GM21717 (cell line): ENCODE results near the gene SRPK3.

Experiments used
- ATAC-seq: cut with Tn5 transposase; IDR thresholded peaks from one replicate; pipeline ENCODE4 v1.9.1; 2021; ENCODE audit warnings: mild to moderate bottlenecking, moderate library complexity; ENCODE audit not compliant: unreplicated experiment

Gene SRPK3

DNA sequence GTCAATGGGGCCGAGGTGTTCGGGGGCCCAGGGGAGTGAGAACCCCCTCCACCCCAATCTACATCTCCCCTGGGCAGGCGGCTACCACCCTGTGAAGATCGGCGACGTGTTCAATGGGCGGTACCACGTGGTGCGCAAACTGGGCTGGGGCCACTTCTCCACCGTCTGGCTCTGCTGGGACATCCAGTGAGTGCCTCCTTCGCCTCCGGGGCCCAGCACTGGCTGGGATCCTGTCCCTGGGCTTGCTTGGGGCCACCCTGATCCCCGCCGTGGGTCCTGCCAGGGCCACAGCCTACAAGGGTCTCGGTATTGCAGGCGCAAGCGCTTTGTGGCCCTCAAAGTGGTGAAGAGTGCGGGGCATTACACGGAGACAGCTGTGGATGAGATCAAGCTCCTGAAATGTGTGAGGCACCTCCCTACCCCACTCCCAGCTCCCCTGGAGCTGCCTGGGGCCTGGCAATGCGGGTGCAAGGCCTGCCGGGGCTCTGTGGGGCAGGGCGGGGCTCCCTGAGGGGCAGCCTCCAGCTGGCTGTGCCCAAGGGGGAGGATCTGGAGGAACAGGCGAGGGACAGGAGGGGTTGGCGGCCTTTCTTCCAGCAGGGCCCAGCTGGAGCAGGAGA lies 697 bp downstream of the SRPK3 start:
- no peak for ATAC-seq

DNA sequence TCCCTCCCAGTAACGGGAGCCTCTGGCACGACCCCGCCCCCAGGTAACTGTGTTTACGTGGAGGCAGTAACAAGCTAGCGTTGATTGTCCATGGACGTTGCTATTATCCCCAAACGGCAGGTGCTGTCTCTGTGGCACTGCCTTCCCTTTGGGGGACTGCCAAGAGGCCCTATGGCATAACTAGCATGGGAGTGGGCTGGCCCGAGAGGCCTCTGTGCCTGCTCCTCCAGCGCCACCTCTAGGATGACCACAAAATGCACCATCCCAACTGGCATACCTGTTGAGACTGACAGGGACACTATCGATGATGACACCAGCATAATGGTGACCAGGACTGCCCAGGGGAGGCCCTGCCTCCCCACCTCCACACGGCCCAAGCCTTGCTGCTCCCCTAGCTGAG lies 1.5 kb downstream of the SRPK3 start:
- no peak for ATAC-seq

DNA sequence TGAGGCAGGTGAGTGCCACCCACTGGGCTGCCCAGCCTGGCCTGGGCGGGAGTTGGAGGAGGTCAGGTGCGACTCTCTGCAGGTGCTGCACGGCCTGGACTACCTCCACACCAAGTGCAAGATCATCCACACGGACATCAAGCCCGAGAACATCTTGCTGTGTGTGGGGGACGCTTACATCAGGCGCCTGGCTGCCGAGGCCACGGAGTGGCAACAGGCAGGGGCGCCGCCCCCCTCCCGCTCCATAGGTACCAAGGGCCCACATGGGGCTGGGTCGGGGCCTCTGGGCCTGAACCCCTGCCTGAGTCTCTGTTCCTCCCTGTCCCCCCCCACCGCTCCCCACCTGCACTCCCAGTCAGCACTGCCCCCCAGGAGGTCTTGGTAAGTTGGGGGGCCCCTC lies 2.0 kb downstream of the SRPK3 start:
- no peak for ATAC-seq

GRCh38 chrX:153783378-153784013 lies 2.7 kb downstream of the SRPK3 start:
- no peak for ATAC-seq

- ATAC-seq = no peak
Measured at GRCh38 chrX:153784325-153784967, 3.6 kb downstream of the SRPK3 start.

DNA sequence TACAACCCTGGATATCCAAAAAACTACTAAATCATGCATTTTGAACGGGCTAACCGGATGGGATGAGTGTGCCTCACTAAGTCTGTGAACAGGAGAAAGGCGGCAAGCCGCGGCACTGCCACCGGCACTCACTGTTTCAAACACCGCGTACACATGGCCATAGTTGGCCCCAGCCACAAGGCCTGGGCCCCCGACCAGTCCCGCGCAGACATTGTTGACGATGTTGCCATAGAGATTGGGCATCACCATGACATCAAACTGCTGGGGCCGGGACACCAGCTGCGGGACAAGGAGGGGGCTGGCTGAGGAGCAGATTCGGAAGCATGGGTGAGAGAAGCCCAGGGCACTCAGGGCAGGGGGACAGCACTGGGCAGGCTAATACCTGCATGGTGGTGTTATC lies 5.8 kb downstream of the SRPK3 start:
- ATAC-seq = no peak

DNA sequence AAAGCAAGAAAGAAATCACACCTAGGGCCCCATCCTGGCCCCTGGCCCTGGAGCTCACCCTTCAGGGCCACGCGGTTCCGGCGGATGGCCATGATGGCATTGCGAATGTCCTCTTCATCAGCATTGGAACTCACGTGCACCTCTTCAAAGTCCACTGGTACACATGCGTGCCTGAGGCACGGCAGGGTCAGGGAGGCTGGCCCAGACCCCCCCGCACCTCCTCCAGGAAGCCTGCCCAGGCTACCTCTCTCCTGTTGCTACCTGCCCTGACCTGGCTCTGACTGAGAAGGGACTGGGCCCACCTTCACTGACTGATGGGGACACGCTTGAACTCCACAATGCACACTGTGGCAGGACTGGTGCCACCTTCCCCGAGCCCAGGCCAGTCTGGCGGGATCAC lies 8.8 kb downstream of the SRPK3 start:
- no peak for ATAC-seq

- no peak for ATAC-seq
Measured at GRCh38 chrX:153791104-153791852, 10.4 kb downstream of the SRPK3 start.

DNA sequence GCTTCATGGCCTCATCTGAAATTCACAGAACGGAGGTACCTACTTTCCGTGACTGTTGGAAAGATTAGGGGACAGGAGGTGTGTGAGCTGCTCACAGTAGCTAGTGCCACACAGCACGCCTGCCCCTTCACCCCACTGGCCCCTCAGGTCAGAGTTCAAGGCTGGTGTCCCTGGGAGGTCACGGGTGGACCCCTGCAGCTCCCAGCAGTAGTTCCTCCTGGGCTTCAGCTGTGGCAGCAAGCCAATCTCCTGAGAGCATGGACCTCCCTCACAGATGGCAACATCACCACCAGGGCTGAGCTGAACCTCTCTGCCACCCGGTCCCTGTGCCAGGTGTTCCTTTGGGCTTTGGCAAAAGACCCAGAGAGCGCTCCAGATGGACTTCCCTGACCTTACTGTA lies 11.5 kb downstream of the SRPK3 start:
- no peak for ATAC-seq

DNA sequence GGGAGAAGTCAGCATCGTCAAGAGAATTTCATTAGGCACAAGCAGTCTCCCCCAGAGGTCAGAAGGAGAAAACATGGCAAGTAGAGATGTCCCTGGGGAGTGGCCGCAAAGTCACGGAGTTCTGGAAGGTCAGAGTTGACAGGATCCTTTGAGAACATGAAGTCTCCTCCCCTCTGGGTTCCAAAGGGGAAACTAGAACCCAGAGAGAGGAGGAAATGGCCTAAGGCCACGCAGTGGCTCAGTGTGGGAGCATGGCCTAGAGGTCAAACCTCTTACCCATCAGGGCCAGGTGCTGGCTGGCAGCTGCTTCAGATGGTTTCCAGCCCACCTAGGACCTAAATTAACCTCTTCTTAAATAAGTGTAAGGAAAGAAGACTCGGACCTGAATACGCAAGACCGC lies 12.4 kb downstream of the SRPK3 start:
- ATAC-seq = peak; percentile 5

GRCh38 chrX:153794018-153794896 lies 13.4 kb downstream of the SRPK3 start, which contains the start of the genes IDH3G and SSR4:
IDH3G (minus strand) TSS chrX:153794375; CDS start chrX:153794326, 49 bp downstream.
SSR4 (plus strand) TSS chrX:153794668; CDS start chrX:153794688, 20 bp downstream.
- peak; percentile 83 for ATAC-seq

DNA sequence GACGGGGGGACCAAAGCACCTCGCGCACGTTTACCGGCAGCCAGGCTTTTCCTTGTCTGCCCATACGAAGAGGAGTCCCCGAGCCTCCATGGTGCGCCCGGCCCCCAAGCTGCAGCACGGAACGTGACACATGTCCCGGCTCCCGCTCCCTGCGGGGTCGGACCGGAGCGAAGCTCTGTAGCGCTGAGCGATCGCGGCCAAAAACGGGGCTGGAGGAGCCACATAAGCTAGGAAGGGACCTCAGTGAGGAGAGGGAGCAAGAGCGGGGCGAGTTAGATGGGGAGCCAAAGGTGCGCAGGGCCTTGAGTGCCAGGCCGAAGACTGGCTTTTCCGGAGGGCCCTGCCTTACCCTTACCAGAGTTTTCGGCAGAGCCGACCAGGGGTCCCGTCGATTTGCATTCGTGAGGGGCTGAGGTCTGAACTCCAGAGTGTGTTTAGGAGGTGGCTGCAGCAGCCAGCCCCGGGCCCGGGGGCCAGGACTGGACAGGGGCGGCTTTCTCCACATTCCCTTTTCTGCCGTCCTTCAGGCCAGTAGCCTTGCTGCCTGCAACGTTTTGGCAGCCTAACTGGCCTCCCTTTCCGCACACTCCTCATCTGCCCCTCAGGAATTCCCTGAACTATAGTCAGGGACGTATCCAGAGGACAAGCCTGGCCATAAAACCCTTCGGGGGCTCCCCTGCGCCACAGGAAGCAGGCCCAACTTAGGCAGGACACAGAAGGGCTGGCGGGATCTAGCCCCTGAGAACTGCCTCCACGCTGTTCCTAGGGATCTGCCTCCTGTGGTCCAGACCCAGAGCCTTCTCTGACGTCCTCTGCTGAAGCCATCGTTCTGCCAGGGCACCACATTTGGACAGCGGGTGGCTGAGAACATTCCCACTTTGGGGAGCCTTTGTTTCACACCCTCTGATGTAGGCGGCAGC lies 14.3 kb downstream of the SRPK3 start:
- ATAC-seq = no peak

DNA sequence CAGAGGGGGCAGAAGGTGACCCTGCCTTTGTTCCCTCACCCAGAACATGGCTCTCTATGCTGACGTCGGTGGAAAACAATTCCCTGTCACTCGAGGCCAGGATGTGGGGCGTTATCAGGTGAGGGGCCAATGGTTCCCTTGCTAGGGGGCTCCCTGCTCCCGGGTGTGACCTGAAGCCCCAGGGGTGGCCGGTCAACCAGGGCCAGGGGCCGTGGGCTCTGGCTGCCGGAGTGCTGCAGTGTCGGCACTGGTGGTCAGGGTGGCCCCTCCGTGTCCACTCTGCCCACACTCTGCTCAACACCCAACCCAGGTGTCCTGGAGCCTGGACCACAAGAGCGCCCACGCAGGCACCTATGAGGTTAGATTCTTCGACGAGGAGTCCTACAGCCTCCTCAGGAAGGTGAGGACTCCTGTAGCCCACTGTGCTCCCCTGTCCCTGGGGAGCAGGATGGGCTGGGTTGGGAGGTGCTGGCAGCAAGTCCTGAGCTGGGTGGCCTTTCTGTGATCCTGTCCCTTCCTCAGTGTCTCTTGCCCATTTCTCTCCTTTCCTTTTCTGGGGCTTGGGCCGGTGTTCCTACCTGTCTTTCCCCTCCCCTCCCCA lies 16.7 kb downstream of the SRPK3 start:
- no peak for ATAC-seq

DNA sequence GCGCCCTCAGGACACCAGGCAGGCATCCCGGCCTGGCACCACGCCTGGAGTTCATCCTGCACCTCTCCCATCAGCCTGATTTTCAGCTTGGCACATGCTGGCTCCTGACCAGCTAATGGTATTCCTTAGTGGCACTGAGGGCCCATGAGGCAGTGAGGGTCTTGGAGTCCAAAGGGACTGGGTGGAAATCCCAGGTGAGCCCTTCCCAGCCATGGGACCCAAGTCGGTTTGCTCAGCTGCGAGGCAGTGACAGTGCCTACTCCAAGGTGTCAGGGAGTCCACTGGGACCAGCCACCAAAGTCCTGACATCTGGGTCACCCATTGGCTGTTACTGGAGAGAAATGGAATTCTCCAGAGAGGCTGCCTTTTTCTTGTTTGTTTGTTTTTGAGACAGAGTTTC lies 18.5 kb downstream of the SRPK3 start:
- ATAC-seq = no peak

- ATAC-seq = no peak
Measured at GRCh38 chrX:153800177-153800722, 19.4 kb downstream of the SRPK3 start.

DNA sequence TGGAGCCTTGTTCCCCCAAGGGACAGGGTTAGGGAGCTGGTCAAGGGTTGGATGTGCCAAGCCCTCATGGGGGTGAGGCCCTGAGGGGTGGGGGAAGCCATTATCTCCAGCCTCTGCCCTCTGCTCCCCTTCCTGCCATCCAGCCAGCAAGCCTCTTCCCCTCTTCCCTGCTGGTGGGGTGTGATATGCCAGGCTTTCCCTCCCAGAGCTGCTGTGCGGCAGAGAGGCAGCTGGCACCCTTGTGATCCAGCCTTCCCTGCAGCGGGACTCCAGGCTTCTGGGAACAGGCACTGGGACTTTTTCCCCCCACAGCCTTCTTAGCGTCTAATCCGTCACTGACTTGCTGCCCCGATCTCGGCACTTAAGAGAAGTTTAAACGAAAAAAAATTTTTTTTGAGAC lies 19.9 kb downstream of the SRPK3 start:
- no peak for ATAC-seq

DNA sequence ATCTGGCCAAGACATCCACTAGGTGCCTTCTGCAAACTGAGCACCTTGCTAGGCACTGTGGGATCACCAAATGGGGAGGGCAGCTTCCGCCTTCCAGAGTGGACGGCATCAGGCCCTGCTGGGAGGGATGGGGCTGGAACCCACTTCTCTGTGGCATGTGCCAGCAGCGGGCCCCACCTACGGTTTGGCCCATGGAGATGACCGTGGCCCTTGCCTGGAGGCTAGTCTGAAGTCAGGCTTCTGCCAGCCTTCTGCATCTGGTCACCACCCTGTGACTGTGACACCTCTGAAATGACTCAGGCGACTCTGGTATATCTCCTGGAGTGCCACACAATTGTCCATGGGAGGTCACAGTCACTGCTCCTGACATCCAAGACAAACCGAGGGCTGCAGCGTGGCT lies 20.8 kb downstream of the SRPK3 start:
- ATAC-seq = no peak

DNA sequence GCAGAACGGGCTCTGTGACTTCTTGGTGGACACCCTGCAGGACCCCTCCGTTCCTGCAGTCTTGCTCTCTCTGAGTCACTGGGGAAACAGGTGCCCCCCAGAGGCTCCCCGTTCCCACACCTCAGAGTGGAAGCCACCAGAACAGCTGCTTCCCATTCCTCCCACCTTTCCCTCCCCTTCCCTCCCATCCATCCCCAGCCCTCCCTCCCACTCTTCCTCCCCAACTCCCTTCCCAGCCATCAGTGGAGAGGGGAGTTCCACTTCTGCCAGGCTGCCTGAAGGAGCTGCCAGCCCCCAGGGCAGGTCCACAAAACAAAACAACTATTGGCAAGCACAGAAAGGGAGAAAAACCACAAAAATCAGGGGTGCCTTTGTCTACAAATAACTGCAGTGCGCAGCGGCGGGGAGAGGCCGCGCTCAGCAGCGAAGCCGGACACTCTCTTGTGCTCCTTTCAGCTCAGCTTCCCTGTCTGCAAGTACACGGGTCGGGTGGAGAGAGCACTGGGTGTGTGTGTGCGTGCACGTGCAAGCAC lies 21.7 kb downstream of the SRPK3 start:
- no peak for ATAC-seq
